Liver (tissue), 3 donors: ENCODE measurements around the gene GTF3C4.

Experiments used
- EGR1 ChIP-seq, 2 donors: IDR thresholded peaks; 2 replicates each; pipeline ENCODE4 v1.6.1; 2016 to 2018; ENCODE audit warnings: antibody characterized with exemption in 2 of 2, low read depth in 2 of 2
- GABPA ChIP-seq, 2 donors: IDR thresholded peaks in 1 of 2; conservative IDR thresholded peaks in 1 of 2; 2 replicates each; pipeline ENCODE4 v1.6.1; 2016; ENCODE audit warnings: antibody characterized with exemption in 2 of 2, mild to moderate bottlenecking in 1 of 2, moderate library complexity in 1 of 2
- JUND ChIP-seq, 2 donors: IDR thresholded peaks; 2 replicates each; pipeline ENCODE4 v1.6.1; 2016; ENCODE audit warnings: antibody characterized with exemption in 2 of 2
- RAD21 ChIP-seq, 2 donors: IDR thresholded peaks; 2 replicates each; pipeline ENCODE4 v1.6.1; 2016; ENCODE audit warnings: antibody characterized with exemption in 2 of 2, mild to moderate bottlenecking in 2 of 2
- RXRA ChIP-seq, 2 donors: IDR thresholded peaks; 2 replicates each; pipeline ENCODE4 v1.6.1; 2017 to 2018; ENCODE audit warnings: antibody characterized with exemption in 2 of 2, mild to moderate bottlenecking in 1 of 2
- SP1 ChIP-seq: IDR thresholded peaks from 2 replicates; pipeline ENCODE4 v1.6.1; 2018; ENCODE audit warnings: antibody characterized with exemption, mild to moderate bottlenecking
- TAF1 ChIP-seq: conservative IDR thresholded peaks from 2 replicates; pipeline ENCODE4 v1.6.1; 2016; ENCODE audit warnings: antibody characterized with exemption, mild to moderate bottlenecking
- YY1 ChIP-seq: IDR thresholded peaks from 2 replicates; pipeline ENCODE4 v1.6.1; 2016; ENCODE audit warnings: antibody characterized with exemption, mild to moderate bottlenecking
- TF ChIP-seq, protein P1 (sequence below): fragments of 150-350 bp; IDR thresholded peaks from 2 replicates; pipeline ENCODE4 v1.5.1; 2017; ENCODE audit warnings: improper control_type of control experiment, low read depth, low read length; ENCODE audit not compliant: missing input control
- TF ChIP-seq, protein P2 (sequence below): IDR thresholded peaks from 2 replicates; pipeline ENCODE4 v1.6.1; 2016; ENCODE audit warnings: antibody characterized with exemption
- TF ChIP-seq, protein P3 (sequence below): IDR thresholded peaks from 2 replicates; pipeline ENCODE4 v1.6.1; 2016; ENCODE audit warnings: antibody characterized with exemption
- TF ChIP-seq, protein P4 (sequence below): IDR thresholded peaks from 2 replicates; pipeline ENCODE4 v1.6.1; 2016; ENCODE audit warnings: antibody characterized with exemption, mild to moderate bottlenecking
- TF ChIP-seq, protein P5 (sequence below): IDR thresholded peaks from 2 replicates; pipeline ENCODE4 v1.6.1; 2016; ENCODE audit warnings: antibody characterized with exemption
- donor health status: healthy.
- donor health status: healthy.

DNA sequence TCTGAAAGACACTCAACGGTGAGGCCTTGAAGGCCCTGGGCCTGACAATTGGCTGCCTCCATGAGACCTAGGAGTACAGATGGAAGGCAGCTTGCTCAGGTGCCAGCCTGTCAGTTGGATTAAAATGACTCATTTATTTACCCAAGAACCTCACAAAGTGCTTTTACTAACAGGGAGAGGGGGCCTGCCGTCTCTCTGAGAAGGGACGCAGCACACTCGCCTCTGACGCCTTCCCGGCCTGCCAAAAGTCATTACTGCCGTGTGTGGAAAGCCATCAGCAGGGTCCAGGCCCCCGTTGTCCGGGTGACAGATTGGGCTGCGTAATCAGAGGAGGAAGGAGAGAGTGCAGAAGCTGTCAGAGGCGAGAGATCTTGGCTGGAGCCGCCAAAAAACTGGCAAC, 32.9 kb upstream of the GTF3C4 start:
- TF ChIP-seq, protein P1, sequence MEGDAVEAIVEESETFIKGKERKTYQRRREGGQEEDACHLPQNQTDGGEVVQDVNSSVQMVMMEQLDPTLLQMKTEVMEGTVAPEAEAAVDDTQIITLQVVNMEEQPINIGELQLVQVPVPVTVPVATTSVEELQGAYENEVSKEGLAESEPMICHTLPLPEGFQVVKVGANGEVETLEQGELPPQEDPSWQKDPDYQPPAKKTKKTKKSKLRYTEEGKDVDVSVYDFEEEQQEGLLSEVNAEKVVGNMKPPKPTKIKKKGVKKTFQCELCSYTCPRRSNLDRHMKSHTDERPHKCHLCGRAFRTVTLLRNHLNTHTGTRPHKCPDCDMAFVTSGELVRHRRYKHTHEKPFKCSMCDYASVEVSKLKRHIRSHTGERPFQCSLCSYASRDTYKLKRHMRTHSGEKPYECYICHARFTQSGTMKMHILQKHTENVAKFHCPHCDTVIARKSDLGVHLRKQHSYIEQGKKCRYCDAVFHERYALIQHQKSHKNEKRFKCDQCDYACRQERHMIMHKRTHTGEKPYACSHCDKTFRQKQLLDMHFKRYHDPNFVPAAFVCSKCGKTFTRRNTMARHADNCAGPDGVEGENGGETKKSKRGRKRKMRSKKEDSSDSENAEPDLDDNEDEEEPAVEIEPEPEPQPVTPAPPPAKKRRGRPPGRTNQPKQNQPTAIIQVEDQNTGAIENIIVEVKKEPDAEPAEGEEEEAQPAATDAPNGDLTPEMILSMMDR, result no peak
- TF ChIP-seq RAD21 (IDR thresholded peaks at IDR 0.05) (no peak), GABPA (IDR thresholded peaks at IDR 0.05 in 1 of 2, conservative IDR thresholded peaks at IDR 0.05 in 1 of 2) (no peak), RXRA (IDR thresholded peaks at IDR 0.05) (no peak), SP1 (no peak), TAF1 (no peak), JUND (IDR thresholded peaks at IDR 0.05) (no peak), EGR1 (IDR thresholded peaks at IDR 0.05; ENCODE audit: low read depth in 2 of 2) (no peak), YY1 (no peak)
- TF ChIP-seq, protein P2, sequence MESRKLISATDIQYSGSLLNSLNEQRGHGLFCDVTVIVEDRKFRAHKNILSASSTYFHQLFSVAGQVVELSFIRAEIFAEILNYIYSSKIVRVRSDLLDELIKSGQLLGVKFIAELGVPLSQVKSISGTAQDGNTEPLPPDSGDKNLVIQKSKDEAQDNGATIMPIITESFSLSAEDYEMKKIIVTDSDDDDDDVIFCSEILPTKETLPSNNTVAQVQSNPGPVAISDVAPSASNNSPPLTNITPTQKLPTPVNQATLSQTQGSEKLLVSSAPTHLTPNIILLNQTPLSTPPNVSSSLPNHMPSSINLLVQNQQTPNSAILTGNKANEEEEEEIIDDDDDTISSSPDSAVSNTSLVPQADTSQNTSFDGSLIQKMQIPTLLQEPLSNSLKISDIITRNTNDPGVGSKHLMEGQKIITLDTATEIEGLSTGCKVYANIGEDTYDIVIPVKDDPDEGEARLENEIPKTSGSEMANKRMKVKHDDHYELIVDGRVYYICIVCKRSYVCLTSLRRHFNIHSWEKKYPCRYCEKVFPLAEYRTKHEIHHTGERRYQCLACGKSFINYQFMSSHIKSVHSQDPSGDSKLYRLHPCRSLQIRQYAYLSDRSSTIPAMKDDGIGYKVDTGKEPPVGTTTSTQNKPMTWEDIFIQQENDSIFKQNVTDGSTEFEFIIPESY, result no peak
- TF ChIP-seq, protein P3, sequence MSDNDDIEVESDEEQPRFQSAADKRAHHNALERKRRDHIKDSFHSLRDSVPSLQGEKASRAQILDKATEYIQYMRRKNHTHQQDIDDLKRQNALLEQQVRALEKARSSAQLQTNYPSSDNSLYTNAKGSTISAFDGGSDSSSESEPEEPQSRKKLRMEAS, result no peak
- TF ChIP-seq, protein P4, sequence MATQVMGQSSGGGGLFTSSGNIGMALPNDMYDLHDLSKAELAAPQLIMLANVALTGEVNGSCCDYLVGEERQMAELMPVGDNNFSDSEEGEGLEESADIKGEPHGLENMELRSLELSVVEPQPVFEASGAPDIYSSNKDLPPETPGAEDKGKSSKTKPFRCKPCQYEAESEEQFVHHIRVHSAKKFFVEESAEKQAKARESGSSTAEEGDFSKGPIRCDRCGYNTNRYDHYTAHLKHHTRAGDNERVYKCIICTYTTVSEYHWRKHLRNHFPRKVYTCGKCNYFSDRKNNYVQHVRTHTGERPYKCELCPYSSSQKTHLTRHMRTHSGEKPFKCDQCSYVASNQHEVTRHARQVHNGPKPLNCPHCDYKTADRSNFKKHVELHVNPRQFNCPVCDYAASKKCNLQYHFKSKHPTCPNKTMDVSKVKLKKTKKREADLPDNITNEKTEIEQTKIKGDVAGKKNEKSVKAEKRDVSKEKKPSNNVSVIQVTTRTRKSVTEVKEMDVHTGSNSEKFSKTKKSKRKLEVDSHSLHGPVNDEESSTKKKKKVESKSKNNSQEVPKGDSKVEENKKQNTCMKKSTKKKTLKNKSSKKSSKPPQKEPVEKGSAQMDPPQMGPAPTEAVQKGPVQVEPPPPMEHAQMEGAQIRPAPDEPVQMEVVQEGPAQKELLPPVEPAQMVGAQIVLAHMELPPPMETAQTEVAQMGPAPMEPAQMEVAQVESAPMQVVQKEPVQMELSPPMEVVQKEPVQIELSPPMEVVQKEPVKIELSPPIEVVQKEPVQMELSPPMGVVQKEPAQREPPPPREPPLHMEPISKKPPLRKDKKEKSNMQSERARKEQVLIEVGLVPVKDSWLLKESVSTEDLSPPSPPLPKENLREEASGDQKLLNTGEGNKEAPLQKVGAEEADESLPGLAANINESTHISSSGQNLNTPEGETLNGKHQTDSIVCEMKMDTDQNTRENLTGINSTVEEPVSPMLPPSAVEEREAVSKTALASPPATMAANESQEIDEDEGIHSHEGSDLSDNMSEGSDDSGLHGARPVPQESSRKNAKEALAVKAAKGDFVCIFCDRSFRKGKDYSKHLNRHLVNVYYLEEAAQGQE, result no peak
- TF ChIP-seq, protein P5, sequence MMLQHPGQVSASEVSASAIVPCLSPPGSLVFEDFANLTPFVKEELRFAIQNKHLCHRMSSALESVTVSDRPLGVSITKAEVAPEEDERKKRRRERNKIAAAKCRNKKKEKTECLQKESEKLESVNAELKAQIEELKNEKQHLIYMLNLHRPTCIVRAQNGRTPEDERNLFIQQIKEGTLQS, result no peak
